ENCODE measurements around the gene CPSF3.

CPSF3 gene

DNA sequence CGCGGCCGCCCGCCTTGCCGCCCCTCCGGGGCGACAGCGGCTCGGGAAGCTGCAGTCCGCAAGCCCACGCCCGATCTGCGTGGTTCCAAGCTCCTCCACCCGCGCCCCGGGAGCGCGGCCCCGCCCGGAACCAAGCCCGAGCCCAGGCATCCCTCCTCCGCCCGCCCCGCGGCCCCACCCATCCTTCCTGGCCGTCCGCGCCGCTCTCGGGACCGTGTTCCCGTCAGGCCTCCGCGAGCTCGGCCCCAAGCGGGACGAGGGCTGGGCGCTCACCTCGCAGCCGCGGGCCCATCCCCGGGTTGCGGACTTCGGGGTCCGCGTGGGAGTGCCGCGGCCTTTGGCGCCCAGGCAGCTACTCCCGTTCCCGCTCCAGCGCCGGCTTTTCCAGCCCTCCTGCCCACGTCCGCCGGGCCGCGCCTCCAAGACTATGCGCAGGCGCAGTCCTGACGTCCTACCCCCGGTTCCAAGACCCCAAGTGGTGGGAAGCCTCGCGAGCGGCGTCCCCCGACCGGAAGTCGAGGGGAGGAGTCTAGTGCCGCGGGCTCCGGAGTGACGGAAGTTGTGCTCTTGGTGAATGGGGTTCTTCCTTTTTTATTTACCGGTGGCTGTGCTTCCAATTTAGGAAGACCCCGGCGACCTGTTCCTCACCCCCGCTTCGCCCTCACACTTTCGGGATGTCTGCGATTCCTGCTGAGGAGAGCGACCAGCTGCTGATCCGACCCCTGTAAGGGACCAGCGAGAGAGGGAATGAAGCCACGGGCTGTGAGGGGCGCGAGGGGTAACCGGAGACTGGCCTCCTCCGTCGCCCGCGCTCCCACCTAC lies at the start of gene CPSF3, which contains the start of gene ITGB1BP1:
Gene CPSF3 (plus strand): TSS at position 555 of the 822 bp plus-strand sequence. CDS start 120 bp downstream, at position 675.
Gene ITGB1BP1 (minus strand): TSS at position 429 of the 822 bp plus-strand sequence. CDS start 4,831 bp downstream, outside the sequence.
- TF ChIP-seq, protein P1, sequence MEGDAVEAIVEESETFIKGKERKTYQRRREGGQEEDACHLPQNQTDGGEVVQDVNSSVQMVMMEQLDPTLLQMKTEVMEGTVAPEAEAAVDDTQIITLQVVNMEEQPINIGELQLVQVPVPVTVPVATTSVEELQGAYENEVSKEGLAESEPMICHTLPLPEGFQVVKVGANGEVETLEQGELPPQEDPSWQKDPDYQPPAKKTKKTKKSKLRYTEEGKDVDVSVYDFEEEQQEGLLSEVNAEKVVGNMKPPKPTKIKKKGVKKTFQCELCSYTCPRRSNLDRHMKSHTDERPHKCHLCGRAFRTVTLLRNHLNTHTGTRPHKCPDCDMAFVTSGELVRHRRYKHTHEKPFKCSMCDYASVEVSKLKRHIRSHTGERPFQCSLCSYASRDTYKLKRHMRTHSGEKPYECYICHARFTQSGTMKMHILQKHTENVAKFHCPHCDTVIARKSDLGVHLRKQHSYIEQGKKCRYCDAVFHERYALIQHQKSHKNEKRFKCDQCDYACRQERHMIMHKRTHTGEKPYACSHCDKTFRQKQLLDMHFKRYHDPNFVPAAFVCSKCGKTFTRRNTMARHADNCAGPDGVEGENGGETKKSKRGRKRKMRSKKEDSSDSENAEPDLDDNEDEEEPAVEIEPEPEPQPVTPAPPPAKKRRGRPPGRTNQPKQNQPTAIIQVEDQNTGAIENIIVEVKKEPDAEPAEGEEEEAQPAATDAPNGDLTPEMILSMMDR (IDR thresholded peaks at IDR 0.05; ENCODE audit: borderline replicate concordance, control extremely low read depth, extremely low read depth, insufficient read depth, missing control alignments) = no peak
- peak; percentile 100 for DNase-seq (ENCODE audit: low spot score)
- in situ Hi-C loops (cut with MboI; ENCODE audit: low sequenced_read_pairs, unreplicated experiment) = no loop called here

DNA sequence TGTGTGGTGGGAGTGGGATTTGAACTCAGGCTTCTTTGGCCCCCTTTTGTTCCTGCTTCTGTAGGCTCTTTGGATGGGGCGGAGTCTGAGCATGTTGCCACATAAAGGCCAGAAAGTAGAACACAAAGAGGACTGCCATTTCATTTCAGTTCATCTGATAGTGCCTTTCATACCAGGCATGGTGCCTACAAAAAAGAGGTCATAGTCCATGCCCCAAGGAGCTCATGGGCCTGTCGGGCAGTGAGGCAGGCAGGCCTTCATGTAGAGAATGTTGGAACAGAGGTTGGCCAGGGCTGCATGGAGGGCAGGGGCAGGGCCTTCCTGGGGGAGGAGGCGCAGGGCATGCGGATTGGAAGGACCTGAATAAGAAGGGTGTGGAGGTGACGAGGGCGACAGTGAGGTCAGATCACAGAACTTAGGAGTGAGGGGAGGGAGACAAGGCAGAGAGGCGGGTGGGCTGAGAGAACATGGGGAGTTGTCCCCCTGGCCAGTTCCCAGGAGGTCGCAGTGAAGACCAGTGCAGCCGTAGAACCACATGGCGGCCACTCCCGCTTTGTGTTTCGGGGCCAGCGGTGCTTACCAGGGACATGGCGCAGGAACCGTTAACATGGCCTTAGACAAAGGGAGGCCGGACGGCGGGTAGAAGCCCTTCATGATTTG lies 49.3 kb upstream of the CPSF3 start:
- DNase-seq (ENCODE audit: low spot score) = no peak
- TF ChIP-seq, protein P1 (IDR thresholded peaks at IDR 0.05; ENCODE audit: borderline replicate concordance, control extremely low read depth, extremely low read depth, insufficient read depth, missing control alignments) = no peak
- in situ Hi-C loops (cut with MboI; ENCODE audit: low sequenced_read_pairs, unreplicated experiment) = no loop called here

DNA sequence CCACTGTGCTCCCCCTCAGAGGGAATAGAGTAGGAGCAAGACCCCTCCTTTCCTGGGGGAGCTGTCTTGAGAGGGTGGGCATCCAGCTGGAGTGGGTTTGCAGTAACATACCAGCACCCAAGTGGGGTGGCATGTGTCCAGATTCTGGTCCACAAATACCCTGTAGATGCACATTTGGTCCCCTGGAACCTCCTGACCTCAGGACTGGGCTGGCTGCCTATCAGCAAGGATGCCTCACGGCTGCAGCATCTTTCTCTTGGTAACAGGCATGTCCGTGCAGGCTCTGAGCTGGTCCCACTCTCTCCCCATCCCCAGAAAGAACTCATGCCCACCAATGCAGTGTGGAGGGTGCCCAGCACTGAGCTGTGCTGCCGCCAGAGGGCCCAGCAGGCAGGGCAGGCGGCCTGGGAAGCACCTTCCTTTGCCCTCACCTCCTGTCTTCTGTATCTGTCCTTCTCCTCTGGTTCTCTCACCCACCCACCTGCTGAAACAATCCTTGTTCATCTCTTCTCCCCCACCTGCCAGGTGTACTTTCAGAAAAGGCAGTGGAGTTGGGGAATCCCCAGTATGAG lies 47.5 kb upstream of the CPSF3 start:
- in situ Hi-C loops (cut with MboI; ENCODE audit: low sequenced_read_pairs, unreplicated experiment) = no loop called here
- TF ChIP-seq, protein P1 (IDR thresholded peaks at IDR 0.05; ENCODE audit: borderline replicate concordance, control extremely low read depth, extremely low read depth, insufficient read depth, missing control alignments) = peak; percentile 22
- DNase-seq (ENCODE audit: low spot score) = peak; percentile 37

DNA sequence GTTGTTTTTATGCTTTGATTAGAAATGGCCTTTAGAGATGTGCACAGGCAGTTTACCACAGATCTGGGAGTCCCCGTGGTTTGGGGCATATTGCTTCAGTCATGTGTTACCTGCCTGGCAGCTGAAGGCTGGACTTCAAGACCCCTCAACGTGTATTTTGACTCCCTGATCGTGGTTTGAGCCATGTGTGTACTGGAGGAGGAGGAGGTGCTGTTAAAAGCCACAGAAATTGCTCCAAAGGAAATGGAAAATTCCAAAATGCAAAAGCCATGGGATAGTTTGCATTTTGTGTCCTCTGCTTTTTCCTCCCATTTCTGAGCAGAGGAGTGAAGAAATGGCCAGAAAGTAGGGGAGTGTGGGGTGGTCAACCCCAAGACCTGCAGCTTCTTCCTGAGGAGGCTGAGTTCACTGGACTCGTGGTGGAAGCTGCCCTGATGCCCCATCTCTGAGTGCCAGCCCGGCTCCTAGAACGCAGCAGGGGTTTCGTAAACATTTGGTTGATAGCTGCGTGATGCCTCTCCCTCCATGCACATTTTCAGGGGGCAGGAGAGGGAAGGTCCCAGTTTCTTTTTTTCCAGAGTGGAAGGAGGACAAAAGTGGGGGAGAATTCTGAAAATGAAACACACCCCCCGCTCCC lies 45.9 kb upstream of the CPSF3 start:
- in situ Hi-C loops (cut with MboI; ENCODE audit: low sequenced_read_pairs, unreplicated experiment) = no loop called here
- TF ChIP-seq, protein P1 (IDR thresholded peaks at IDR 0.05; ENCODE audit: borderline replicate concordance, control extremely low read depth, extremely low read depth, insufficient read depth, missing control alignments) = no peak
- no peak for DNase-seq (ENCODE audit: low spot score)

DNA sequence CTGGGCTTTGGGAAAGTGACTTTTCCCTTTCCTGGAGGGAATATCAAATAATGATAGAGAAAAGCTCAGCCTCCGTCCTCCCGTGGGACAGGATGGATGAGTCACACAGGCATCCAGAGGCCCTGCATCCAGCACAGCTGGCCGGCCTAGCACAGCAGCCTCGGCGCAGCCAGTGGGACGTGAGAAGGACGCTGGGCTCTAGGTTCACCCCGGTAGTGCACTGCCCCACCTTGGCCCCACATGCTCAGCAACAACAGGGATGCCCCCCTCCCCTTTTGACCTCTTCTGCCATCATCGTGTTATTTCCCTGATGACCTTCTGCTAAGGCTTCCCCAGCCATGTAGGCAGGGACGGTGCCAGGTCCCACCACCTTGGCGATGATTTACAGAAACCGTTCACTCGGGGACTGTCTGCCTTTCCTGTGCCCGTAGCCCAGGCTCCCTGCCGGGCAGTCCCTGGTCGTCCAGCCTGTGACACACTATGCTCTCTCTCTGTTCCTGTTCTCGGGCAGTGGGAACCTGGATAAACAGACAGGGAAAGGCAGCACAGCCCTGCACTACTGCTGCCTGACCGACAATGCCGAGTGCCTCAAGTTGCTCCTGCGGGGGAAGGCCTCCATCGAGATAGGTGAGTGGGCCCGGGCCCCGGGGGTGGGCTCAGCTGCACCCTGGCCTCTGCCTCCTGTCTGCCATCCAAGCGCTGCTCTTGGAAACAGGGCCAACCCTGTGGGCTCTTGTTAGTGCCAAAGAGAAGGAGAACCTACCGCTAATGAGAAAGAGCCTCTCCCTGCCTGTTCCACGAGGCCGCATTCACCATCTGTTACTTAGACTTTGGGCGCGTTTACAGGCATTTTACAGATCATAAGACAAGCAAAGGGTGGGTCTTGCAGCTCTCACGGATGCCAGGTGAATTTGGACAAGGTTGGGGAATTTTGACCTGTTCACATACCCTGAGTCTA lies 44.7 kb upstream of the CPSF3 start:
- TF ChIP-seq, protein P1 (IDR thresholded peaks at IDR 0.05; ENCODE audit: borderline replicate concordance, control extremely low read depth, extremely low read depth, insufficient read depth, missing control alignments) = no peak
- in situ Hi-C loops (cut with MboI; ENCODE audit: low sequenced_read_pairs, unreplicated experiment) = no loop called here
- no peak for DNase-seq (ENCODE audit: low spot score)

Data from GM13976 (cell line).